Parathyroid adenoma (tissue), 2 donors: ENCODE data around the gene MST1.

Experiments
- H2AFZ ChIP-seq: fragments of 300-600 bp; sonication (generic); one replicate; pipeline ENCODE4 v1.7.0; 2017; ENCODE audit warnings: antibody characterized with exemption, mild to moderate bottlenecking
- H3K27ac ChIP-seq: fragments of 300-600 bp; sonication (generic); one replicate; pipeline ENCODE4 v1.7.0; 2017
- H3K27me3 ChIP-seq: fragments of 300-600 bp; sonication (generic); one replicate; pipeline ENCODE4 v1.7.0; 2017; ENCODE audit warnings: low read length; ENCODE audit not compliant: control insufficient read depth, insufficient read depth
- H3K36me3 ChIP-seq: fragments of 300-600 bp; sonication (generic); one replicate; pipeline ENCODE4 v1.7.0; 2017; ENCODE audit warnings: low read length; ENCODE audit not compliant: control insufficient read depth, insufficient read depth
- H3K4me1 ChIP-seq: fragments of 300-600 bp; sonication (generic); one replicate; pipeline ENCODE4 v1.7.0; 2017; ENCODE audit warnings: control low read depth
- H3K4me2 ChIP-seq: fragments of 300-600 bp; sonication (generic); one replicate; pipeline ENCODE4 v1.7.0; 2017; ENCODE audit warnings: low read length
- H3K4me3 ChIP-seq: fragments of 300-600 bp; sonication (generic); one replicate; pipeline ENCODE4 v1.7.0; 2017; ENCODE audit warnings: low read depth, low read length
- H3K79me2 ChIP-seq: fragments of 300-600 bp; sonication (generic); one replicate; pipeline ENCODE4 v1.7.0; 2017; ENCODE audit warnings: control low read depth
- H3K9ac ChIP-seq: fragments of 300-600 bp; sonication (generic); one replicate; pipeline ENCODE4 v1.7.0; 2017; ENCODE audit warnings: mild to moderate bottlenecking
- H3K9me3 ChIP-seq: fragments of 300-600 bp; sonication (generic); one replicate; pipeline ENCODE4 v1.7.0; 2017; ENCODE audit warnings: low read length; ENCODE audit not compliant: control insufficient read depth
- CTCF ChIP-seq: fragments of 300-600 bp; sonication (generic); IDR thresholded peaks from one replicate; pipeline ENCODE4 v1.7.0; 2017; ENCODE audit warnings: antibody characterized with exemption, mild to moderate bottlenecking
- donor health status: primary hyperparathyroidism.

The MST1 gene

GRCh38 chr3:49657208-49657915, 31.9 kb downstream of the MST1 start:
- no peaks in the 10 kb centered on the region for H3K79me2 ChIP-seq
- TF ChIP-seq CTCF, result no peak
- no peaks in the 10 kb centered on the region for H3K4me1 ChIP-seq

GRCh38 chr3:49656541-49657112, 32.6 kb downstream of the MST1 start:
- Histone ChIP-seq H3K9me3 (no peaks in the 10 kb centered on the region), H3K36me3 (no peaks in the 10 kb centered on the region), H3K27ac (no peak overlapping the region), H3K27me3 (no peaks in the 10 kb centered on the region), H3K4me3 (no peak overlapping the region), H3K9ac (no peak overlapping the region), H3K79me2 (no peaks in the 10 kb centered on the region), H2AFZ (no peak overlapping the region), H3K4me1 (no peaks in the 10 kb centered on the region), H3K4me2 (no peak overlapping the region)
- TF ChIP-seq CTCF, result no peak

More at GRCh38 chr3:49657208-49657915, 31.9 kb downstream of the MST1 start:
- Histone ChIP-seq H3K27ac (no peak overlapping the region), H3K36me3 (no peaks in the 10 kb centered on the region), H3K4me3 (no peak overlapping the region), H2AFZ (no peak overlapping the region), H3K9me3 (no peaks in the 10 kb centered on the region), H3K27me3 (no peaks in the 10 kb centered on the region), H3K9ac (no peak overlapping the region), H3K4me2 (no peak overlapping the region)

GRCh38 chr3:49655731-49656285, 33.5 kb downstream of the MST1 start:
- no peak overlapping the region for H3K27ac ChIP-seq
- no peaks in the 10 kb centered on the region for H3K4me1 ChIP-seq
- no peak overlapping the region for H3K4me3 ChIP-seq
- no peaks in the 10 kb centered on the region for H3K9me3 ChIP-seq
- no peak overlapping the region for H3K9ac ChIP-seq
- no peak overlapping the region for H3K4me2 ChIP-seq
- TF ChIP-seq CTCF, result no peak
- no peaks in the 10 kb centered on the region for H3K79me2 ChIP-seq
- H3K36me3 ChIP-seq, result no peaks in the 10 kb centered on the region
- H2AFZ ChIP-seq, result no peak overlapping the region
- no peaks in the 10 kb centered on the region for H3K27me3 ChIP-seq

GRCh38 chr3:49654955-49655556, 34.2 kb downstream of the MST1 start:
- no peak overlapping the region for H3K4me3 ChIP-seq
- no peaks in the 10 kb centered on the region for H3K36me3 ChIP-seq
- H2AFZ ChIP-seq, result no peak overlapping the region
- no peak for TF ChIP-seq CTCF
- H3K79me2 ChIP-seq, result no peaks in the 10 kb centered on the region
- H3K27me3 ChIP-seq, result no peaks in the 10 kb centered on the region
- no peak overlapping the region for H3K27ac ChIP-seq
- no peak overlapping the region for H3K9ac ChIP-seq
- no peak overlapping the region for H3K4me2 ChIP-seq
- no peaks in the 10 kb centered on the region for H3K9me3 ChIP-seq
- no peaks in the 10 kb centered on the region for H3K4me1 ChIP-seq
